Tracheal epithelial cell (primary cell): Measurements from ENCODE around the gene APC. TPM values are rescaled to one million over a fixed set of nuclear protein-coding genes. Genes with fewer than 3 reads are reported as not detected.

ENCODE experiments used
- total RNA-seq: library from RNA; depleted of rRNA; stranded (reverse); fragments of >200 nt; gene quantifications from 2 replicates; pipeline ENCODE4 v1.2.1, GENCODE V29; 2014

APC gene
- 32.3 and 35.2 TPM in 2 replicates for total RNA-seq

DNA sequence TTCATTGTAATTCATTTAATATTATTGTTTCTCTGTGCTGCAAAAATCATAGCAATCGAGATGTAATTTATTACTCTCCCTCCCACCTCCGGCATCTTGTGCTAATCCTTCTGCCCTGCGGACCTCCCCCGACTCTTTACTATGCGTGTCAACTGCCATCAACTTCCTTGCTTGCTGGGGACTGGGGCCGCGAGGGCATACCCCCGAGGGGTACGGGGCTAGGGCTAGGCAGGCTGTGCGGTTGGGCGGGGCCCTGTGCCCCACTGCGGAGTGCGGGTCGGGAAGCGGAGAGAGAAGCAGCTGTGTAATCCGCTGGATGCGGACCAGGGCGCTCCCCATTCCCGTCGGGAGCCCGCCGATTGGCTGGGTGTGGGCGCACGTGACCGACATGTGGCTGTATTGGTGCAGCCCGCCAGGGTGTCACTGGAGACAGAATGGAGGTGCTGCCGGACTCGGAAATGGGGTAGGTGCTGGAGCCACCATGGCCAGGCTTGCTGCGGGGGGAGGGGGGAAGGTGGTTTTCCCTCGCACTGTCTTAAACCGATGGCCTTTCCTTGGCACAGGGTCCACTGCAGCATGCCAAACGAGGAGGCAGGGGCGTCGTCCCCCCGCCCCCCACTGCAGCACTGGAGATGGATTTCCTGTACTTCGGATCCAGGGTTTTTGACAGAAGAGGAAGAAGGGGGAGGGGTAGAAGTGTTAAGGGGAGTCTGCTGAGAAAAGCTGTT is at the start of gene APC:
APC (plus strand) TSS at position 423 of the 728 bp plus-strand sequence. CDS start 17,006 bp downstream, outside the sequence.

DNA sequence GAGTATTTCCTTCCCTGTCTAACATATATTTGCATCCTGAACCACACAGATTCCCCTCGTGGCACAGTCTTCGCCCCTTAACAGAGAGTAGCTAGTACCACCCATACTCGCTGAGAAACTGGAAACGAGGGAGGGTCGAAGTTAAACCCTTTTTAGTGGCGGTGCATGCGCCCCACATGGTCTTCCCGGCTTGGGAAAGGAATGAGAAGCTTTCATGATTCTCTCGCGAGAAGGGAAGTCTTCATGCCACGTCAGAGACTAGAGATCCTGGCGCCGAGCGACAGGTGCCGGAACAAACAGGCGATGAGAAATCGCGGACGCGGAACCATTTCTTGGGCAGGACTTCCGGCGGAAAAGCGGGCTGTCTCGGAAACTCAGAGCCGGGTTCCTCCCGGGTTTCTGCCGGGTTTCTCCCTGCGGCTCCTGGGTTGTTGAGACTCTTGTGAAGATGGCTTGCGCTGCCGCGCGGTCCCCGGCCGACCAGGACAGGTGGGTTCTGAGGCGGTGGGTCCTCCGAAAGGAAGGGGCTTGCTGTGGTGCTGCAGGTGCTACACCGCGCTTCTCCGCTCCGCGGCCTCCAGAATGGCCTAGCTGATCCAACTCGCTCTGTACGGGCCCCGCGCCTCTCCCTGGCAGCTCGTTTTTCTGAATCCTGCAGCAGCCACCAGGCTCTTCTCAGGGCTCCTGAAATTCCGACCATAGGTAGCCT is 123.4 kb downstream of the APC start, which contains the start of gene SRP19:
SRP19 (plus strand) TSS at position 359 of the 709 bp plus-strand sequence; CDS start at position 449, 90 bp downstream.

Other genes with a start within 250 kb of the APC start
- 84.0 and 92.5 TPM in 2 replicates for gene SRP19, start 123.4 kb downstream of the APC start, total RNA-seq
- gene REEP5, start 184.3 kb downstream of the APC start, total RNA-seq, result 30.5 and 33.3 TPM in 2 replicates
- 33.0 and 34.3 TPM in 2 replicates for gene DCP2, start 238.9 kb downstream of the APC start, total RNA-seq